ENCODE measurements around the gene APC2.

APC2 gene

GRCh38 chr19:1425902-1426301, 24.0 kb upstream of the APC2 start:
- Histone ChIP-seq H3K9ac (ENCODE audit: low read length) (no peak overlapping the region), H3K9me3 (ENCODE audit: control insufficient read depth, low read depth, low read length) (no peaks in the 10 kb centered on the region), H3K27me3 (ENCODE audit: control insufficient read depth, insufficient read depth, low read length) (no peaks in the 10 kb centered on the region), H3K4me3 (ENCODE audit: low read length) (no peak overlapping the region), H3K4me1 (ENCODE audit: control insufficient read depth, low read depth, low read length) (no peaks in the 10 kb centered on the region), H3K36me3 (ENCODE audit: control insufficient read depth, low read depth, low read length) (peaks cover 80% of the 10 kb centered on the region), H3K27ac (ENCODE audit: low read length) (no peak overlapping the region)

- Histone ChIP-seq H3K9me3 (ENCODE audit: control insufficient read depth, low read depth, low read length) (no peaks in the 10 kb centered on the region), H3K4me3 (ENCODE audit: low read length) (no peak overlapping the region), H3K4me1 (ENCODE audit: control insufficient read depth, low read depth, low read length) (no peaks in the 10 kb centered on the region), H3K27me3 (ENCODE audit: control insufficient read depth, insufficient read depth, low read length) (no peaks in the 10 kb centered on the region), H3K36me3 (ENCODE audit: control insufficient read depth, low read depth, low read length) (peaks cover 78% of the 10 kb centered on the region), H3K9ac (ENCODE audit: low read length) (no peak overlapping the region), H3K27ac (ENCODE audit: low read length) (no peak overlapping the region)
Observed at GRCh38 chr19:1426736-1427135, 23.2 kb upstream of the APC2 start.

DNA sequence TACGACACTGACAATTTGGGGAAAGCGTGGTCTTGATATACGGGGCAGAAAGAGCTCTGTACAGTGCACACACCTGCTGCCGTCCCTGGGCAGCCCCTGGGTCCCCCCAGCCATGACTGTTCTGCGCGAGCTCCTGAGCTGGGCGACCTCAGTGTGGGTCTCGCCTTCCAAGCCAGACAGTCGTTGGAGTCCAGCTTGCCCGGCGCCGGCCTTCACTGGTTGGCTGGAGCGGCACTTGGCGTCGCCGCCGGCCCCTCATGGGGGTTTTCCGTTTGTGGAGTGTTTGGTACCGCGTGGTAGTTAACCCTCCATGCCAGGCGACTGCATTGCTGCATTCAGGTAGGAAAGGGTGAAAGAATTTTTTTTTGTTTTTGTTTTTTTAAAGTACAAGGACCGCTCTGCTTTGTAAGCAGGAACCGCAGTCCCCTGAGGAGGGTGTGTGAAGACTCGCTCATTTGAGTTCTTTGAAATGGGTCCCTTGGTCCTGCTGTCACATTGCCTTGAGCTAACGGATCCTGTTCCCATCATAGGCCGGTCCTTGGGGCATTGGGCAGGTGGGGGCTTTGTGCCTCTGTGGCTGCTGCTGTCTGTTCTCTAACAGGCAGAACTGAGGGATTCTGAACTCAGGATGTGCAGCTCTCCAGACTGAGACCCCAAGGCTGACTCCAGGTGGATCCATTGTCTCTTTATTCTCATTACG, 22.6 kb upstream of the APC2 start:
- no peaks in the 10 kb centered on the region for H3K9me3 ChIP-seq (ENCODE audit: control insufficient read depth, low read depth, low read length)
- no peaks in the 10 kb centered on the region for H3K4me1 ChIP-seq (ENCODE audit: control insufficient read depth, low read depth, low read length)
- H3K27me3 ChIP-seq (ENCODE audit: control insufficient read depth, insufficient read depth, low read length): no peaks in the 10 kb centered on the region
- no peak overlapping the region for H3K9ac ChIP-seq (ENCODE audit: low read length)
- H3K36me3 ChIP-seq (ENCODE audit: control insufficient read depth, low read depth, low read length): peaks cover 78% of the 10 kb centered on the region
- H3K4me3 ChIP-seq (ENCODE audit: low read length): no peak overlapping the region
- H3K27ac ChIP-seq (ENCODE audit: low read length): no peak overlapping the region

- Histone ChIP-seq H3K36me3 (ENCODE audit: control insufficient read depth, low read depth, low read length) (peaks cover 70% of the 10 kb centered on the region), H3K4me1 (ENCODE audit: control insufficient read depth, low read depth, low read length) (no peaks in the 10 kb centered on the region), H3K27ac (ENCODE audit: low read length) (no peak overlapping the region), H3K27me3 (ENCODE audit: control insufficient read depth, insufficient read depth, low read length) (no peaks in the 10 kb centered on the region), H3K4me3 (ENCODE audit: low read length) (no peak overlapping the region), H3K9me3 (ENCODE audit: control insufficient read depth, low read depth, low read length) (no peaks in the 10 kb centered on the region), H3K9ac (ENCODE audit: low read length) (no peak overlapping the region)
Observed at GRCh38 chr19:1428738-1429391, 21.1 kb upstream of the APC2 start.

- Histone ChIP-seq H3K4me3 (ENCODE audit: low read length) (no peak overlapping the region), H3K4me1 (ENCODE audit: control insufficient read depth, low read depth, low read length) (no peaks in the 10 kb centered on the region), H3K27me3 (ENCODE audit: control insufficient read depth, insufficient read depth, low read length) (no peaks in the 10 kb centered on the region), H3K27ac (ENCODE audit: low read length) (no peak overlapping the region), H3K36me3 (ENCODE audit: control insufficient read depth, low read depth, low read length) (peaks cover 72% of the 10 kb centered on the region), H3K9ac (ENCODE audit: low read length) (no peak overlapping the region), H3K9me3 (ENCODE audit: control insufficient read depth, low read depth, low read length) (no peaks in the 10 kb centered on the region)
Observed at GRCh38 chr19:1429750-1430149, 20.2 kb upstream of the APC2 start.

DNA sequence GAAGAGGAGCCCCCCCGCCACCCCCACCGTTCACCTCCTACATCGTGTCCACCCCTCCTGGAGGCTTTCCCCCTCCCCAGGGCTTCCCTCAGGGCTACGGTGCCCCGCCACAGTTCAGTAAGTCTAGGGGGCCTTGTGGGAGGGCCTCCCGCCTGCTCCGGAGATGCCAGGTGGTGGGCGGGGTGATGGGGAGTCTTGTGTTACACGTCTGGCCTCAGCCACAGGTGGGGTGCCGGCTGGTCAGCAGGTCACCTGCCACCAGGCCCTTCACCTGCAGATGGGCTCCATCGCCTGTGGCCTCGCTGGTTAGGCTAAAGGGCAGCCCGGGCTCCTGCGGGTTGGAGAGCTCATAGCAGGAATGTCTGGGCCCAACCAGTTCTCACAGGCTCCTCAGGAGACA, 19.7 kb upstream of the APC2 start:
- Histone ChIP-seq H3K9me3 (ENCODE audit: control insufficient read depth, low read depth, low read length) (no peaks in the 10 kb centered on the region), H3K27ac (ENCODE audit: low read length) (no peak overlapping the region), H3K4me3 (ENCODE audit: low read length) (no peak overlapping the region), H3K27me3 (ENCODE audit: control insufficient read depth, insufficient read depth, low read length) (no peaks in the 10 kb centered on the region), H3K36me3 (ENCODE audit: control insufficient read depth, low read depth, low read length) (peaks cover 67% of the 10 kb centered on the region), H3K9ac (ENCODE audit: low read length) (no peak overlapping the region), H3K4me1 (ENCODE audit: control insufficient read depth, low read depth, low read length) (no peaks in the 10 kb centered on the region)

DNA sequence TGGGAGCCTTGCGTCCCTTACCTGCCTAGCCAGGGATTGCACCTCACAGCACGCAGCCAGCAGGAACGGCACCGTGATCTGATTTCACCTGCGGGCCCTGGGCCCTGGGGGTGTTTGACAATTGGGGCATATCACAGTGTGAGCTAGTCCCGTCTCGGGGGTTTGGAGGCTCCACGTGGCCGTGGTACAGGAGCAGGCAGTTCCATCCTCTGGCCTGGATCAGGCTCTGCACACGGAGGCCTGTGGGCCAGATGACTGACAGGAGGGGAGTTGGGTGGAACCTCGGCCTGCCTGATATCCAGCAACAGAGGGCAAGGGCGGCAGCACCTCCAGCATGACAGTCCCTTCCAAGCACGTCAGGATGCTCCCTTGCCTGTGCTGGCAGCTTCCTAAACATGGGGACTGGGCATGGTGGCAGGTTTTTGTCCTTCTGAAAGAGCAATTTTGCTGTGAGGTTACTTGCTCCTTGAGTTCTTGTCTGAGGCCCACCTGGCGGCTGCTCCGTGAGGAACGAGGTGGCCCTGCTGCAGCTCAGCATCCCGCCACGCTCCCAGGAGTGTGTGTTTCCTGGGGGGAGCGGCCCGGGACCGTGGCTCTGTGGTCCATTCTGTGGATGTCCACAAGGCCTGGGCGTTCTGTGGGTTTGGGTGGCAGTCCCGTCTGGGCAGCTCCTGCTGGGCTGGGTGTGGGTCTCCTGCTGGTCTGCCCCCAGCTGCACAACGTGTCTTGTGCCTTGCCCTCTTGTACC, 18.0 kb upstream of the APC2 start:
- Histone ChIP-seq H3K9me3 (ENCODE audit: control insufficient read depth, low read depth, low read length) (no peaks in the 10 kb centered on the region), H3K4me3 (ENCODE audit: low read length) (no peak overlapping the region), H3K27me3 (ENCODE audit: control insufficient read depth, insufficient read depth, low read length) (no peaks in the 10 kb centered on the region), H3K9ac (ENCODE audit: low read length) (no peak overlapping the region), H3K27ac (ENCODE audit: low read length) (no peak overlapping the region), H3K36me3 (ENCODE audit: control insufficient read depth, low read depth, low read length) (peaks cover 52% of the 10 kb centered on the region), H3K4me1 (ENCODE audit: control insufficient read depth, low read depth, low read length) (no peaks in the 10 kb centered on the region)

- no peak overlapping the region for H3K27ac ChIP-seq (ENCODE audit: low read length)
- no peaks in the 10 kb centered on the region for H3K9me3 ChIP-seq (ENCODE audit: control insufficient read depth, low read depth, low read length)
- H3K27me3 ChIP-seq (ENCODE audit: control insufficient read depth, insufficient read depth, low read length): no peaks in the 10 kb centered on the region
- no peaks in the 10 kb centered on the region for H3K4me1 ChIP-seq (ENCODE audit: control insufficient read depth, low read depth, low read length)
- H3K36me3 ChIP-seq (ENCODE audit: control insufficient read depth, low read depth, low read length): peaks cover 46% of the 10 kb centered on the region
- H3K9ac ChIP-seq (ENCODE audit: low read length): no peak overlapping the region
- H3K4me3 ChIP-seq (ENCODE audit: low read length): no peak overlapping the region
Observed at GRCh38 chr19:1432507-1432887, 17.4 kb upstream of the APC2 start.

- no peaks in the 10 kb centered on the region for H3K9me3 ChIP-seq (ENCODE audit: control insufficient read depth, low read depth, low read length)
- H3K4me1 ChIP-seq (ENCODE audit: control insufficient read depth, low read depth, low read length): no peaks in the 10 kb centered on the region
- H3K9ac ChIP-seq (ENCODE audit: low read length): no peak overlapping the region
- no peak overlapping the region for H3K27ac ChIP-seq (ENCODE audit: low read length)
- no peaks in the 10 kb centered on the region for H3K27me3 ChIP-seq (ENCODE audit: control insufficient read depth, insufficient read depth, low read length)
- H3K4me3 ChIP-seq (ENCODE audit: low read length): no peak overlapping the region
- H3K36me3 ChIP-seq (ENCODE audit: control insufficient read depth, low read depth, low read length): peaks cover 37% of the 10 kb centered on the region
Observed at GRCh38 chr19:1433119-1434039, 16.5 kb upstream of the APC2 start.

DNA sequence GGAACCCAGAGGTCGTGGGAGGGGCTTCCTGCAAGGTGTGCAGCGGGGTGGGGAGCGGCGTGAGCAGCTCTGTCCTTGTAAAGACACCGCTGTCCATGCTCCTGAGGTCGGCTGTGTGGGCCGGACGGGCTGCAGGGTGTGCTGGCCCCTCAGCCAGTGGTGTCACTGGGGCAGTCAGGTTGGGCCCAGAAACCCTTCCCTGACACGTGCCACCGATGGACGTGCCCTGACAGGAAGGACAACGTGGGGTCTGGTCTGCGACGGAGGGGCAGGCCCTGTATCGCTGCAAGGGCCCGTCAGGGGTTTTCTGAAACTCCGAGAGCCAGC, 15.9 kb upstream of the APC2 start:
- no peak overlapping the region for H3K9ac ChIP-seq (ENCODE audit: low read length)
- H3K4me3 ChIP-seq (ENCODE audit: low read length): no peak overlapping the region
- H3K9me3 ChIP-seq (ENCODE audit: control insufficient read depth, low read depth, low read length): no peaks in the 10 kb centered on the region
- H3K27me3 ChIP-seq (ENCODE audit: control insufficient read depth, insufficient read depth, low read length): no peaks in the 10 kb centered on the region
- peaks cover 33% of the 10 kb centered on the region for H3K36me3 ChIP-seq (ENCODE audit: control insufficient read depth, low read depth, low read length)
- no peak overlapping the region for H3K27ac ChIP-seq (ENCODE audit: low read length)
- H3K4me1 ChIP-seq (ENCODE audit: control insufficient read depth, low read depth, low read length): no peaks in the 10 kb centered on the region

DNA sequence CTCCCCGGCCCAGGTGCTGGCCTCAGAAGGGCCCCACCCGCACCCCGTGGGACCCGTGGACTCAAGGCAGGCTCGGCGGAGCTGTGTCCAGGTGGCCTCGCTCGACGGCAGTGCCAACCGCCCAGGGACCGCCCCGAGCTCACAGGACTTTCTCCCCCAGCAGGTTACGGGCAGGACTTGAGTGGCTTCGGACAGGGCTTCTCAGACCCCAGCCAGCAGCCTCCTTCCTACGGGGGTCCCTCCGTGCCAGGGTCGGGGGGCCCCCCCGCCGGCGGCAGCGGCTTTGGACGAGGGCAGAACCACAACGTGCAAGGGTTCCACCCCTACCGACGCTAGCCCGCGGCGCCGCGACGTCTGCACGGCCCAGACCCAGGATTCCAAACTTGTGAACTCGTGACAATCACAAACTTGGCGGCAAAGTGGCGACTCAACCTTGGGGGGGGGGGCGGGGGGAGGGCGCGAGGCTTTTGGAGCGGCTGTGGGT, 15.3 kb upstream of the APC2 start:
- Histone ChIP-seq H3K27ac (ENCODE audit: low read length) (no peak overlapping the region), H3K9me3 (ENCODE audit: control insufficient read depth, low read depth, low read length) (no peaks in the 10 kb centered on the region), H3K36me3 (ENCODE audit: control insufficient read depth, low read depth, low read length) (peaks cover 28% of the 10 kb centered on the region), H3K4me1 (ENCODE audit: control insufficient read depth, low read depth, low read length) (no peaks in the 10 kb centered on the region), H3K27me3 (ENCODE audit: control insufficient read depth, insufficient read depth, low read length) (no peaks in the 10 kb centered on the region), H3K9ac (ENCODE audit: low read length) (no peak overlapping the region), H3K4me3 (ENCODE audit: low read length) (no peak overlapping the region)
